Nephron (organoid): ENCODE data around the gene YWHAH.
"Not testable (repeated sequence)": the region's sequence is repeated elsewhere in the genome, so short reads cannot be mapped to it uniquely, and the experiment has no call there.

Experiments
- H3K27ac Mint-ChIP-seq, 3 experiments: 2 replicates each; pipeline ENCODE4 v1.8.0; 2020; ENCODE audit warnings: mixed read lengths in 3 of 3, mild to moderate bottlenecking in 2 of 3, moderate library complexity in 1 of 3
- H3K27me3 Mint-ChIP-seq: 2 replicates; pipeline ENCODE4 v1.8.0; 2021; ENCODE audit warnings: low read depth, mild to moderate bottlenecking, moderate library complexity, mixed read lengths
- H3K36me3 Mint-ChIP-seq: 2 replicates; pipeline ENCODE4 v1.8.0; 2020; ENCODE audit warnings: low read depth, mixed read lengths
- H3K4me1 Mint-ChIP-seq: 2 replicates; pipeline ENCODE4 v1.8.0; 2020; ENCODE audit warnings: mixed read lengths
- H3K4me3 Mint-ChIP-seq, 3 experiments: 2 replicates each; pipeline ENCODE4 v1.8.0; 2020; ENCODE audit warnings: mild to moderate bottlenecking in 3 of 3, mixed read lengths in 3 of 3, moderate library complexity in 2 of 3
- H3K9me3 Mint-ChIP-seq: 2 replicates; pipeline ENCODE4 v1.8.0; 2020; ENCODE audit warnings: mixed read lengths
- TF ChIP-seq, protein P1 (sequence below), 3 experiments: fragments of 200-600 bp; sonication (generic); IDR thresholded peaks; one replicate each; pipeline ENCODE4 v1.5.0; 2021; ENCODE audit warnings: antibody characterized with exemption in 3 of 3; ENCODE audit not compliant: unreplicated experiment in 3 of 3

Gene YWHAH

DNA sequence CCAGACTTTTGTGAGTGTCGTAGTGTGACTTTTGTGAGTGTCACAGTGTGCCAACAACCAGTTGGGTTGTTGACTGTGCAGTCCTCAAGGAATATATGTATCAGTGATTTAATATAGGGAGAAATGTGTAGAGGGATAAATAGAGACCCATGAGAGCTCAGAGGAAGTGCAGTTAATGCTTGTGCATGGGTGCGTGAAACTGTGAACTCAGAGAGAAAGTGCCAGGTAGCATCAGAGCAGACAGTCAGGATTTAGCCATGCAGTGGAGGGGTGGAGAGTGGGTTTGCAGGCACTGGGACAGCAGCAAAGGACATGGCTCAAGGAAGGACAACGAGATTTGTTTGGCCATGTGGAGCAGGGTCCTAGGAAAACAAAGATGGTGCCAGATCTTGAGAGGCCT, 33.6 kb downstream of the YWHAH start:
- no peaks in the 10 kb centered on the region for H3K4me1 Mint-ChIP-seq

DNA sequence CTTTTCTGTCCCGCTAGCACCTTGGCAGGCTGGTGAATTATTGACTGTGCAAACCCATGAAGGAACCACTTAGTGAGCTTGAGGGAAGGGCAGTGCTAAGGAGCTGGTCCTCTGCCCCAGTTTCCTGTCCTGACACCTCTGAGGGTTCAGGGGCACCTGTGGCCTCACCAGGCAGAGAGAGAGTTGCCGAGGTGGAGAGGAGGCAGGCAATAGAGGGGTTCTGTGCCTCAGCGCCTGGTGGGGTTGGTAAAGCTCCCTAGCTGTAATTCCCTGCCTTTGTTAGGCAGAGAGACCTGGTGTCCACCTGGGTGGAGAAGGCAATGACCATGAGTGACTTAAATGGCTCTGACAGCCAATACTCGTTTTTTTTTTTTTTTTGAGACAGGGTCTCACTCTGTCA, 36.3 kb downstream of the YWHAH start:
- Mint-ChIP-seq H3K9me3 (no peaks in the 10 kb centered on the region), H3K27me3 (peaks cover 4% of the 10 kb centered on the region), H3K4me3 (no peak overlapping the region), H3K4me1 (peaks cover 5% of the 10 kb centered on the region), H3K27ac (no peak overlapping the region), H3K36me3 (no peaks in the 10 kb centered on the region)
- TF ChIP-seq, protein P1, sequence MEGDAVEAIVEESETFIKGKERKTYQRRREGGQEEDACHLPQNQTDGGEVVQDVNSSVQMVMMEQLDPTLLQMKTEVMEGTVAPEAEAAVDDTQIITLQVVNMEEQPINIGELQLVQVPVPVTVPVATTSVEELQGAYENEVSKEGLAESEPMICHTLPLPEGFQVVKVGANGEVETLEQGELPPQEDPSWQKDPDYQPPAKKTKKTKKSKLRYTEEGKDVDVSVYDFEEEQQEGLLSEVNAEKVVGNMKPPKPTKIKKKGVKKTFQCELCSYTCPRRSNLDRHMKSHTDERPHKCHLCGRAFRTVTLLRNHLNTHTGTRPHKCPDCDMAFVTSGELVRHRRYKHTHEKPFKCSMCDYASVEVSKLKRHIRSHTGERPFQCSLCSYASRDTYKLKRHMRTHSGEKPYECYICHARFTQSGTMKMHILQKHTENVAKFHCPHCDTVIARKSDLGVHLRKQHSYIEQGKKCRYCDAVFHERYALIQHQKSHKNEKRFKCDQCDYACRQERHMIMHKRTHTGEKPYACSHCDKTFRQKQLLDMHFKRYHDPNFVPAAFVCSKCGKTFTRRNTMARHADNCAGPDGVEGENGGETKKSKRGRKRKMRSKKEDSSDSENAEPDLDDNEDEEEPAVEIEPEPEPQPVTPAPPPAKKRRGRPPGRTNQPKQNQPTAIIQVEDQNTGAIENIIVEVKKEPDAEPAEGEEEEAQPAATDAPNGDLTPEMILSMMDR (IDR thresholded peaks at IDR 0.05; ENCODE audit: unreplicated experiment in 3 of 3), result no peak

More for the DNA sequence above, 33.6 kb downstream of the YWHAH start:
- Mint-ChIP-seq H3K9me3 (no peaks in the 10 kb centered on the region), H3K36me3 (no peaks in the 10 kb centered on the region), H3K4me3 (no peak overlapping the region), H3K27ac (peak overlapping the region in 2 of 3 experiments; percentile 2 to 10), H3K27me3 (peaks cover 4% of the 10 kb centered on the region)
- TF ChIP-seq, protein P1 (IDR thresholded peaks at IDR 0.05; ENCODE audit: unreplicated experiment in 3 of 3), result no peak

DNA sequence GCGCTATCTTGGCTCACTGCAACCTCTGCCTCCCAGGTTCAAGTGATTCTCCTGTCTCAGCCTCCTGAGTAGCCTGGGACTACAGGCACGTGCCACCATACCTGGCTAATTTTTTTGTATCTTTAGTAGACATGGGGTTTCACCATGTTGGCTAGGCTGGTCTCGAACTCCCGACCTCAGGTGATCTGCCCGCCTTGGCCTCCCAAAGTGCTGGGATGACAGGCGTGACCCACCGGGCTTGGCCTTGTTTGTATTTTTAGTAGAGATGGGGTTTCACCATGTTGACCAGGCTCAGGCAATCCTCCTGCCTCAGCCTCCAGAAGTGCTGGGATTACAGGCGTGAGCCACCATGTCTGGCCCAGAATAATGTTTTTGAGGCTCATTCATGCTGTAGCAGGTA, 37.6 kb downstream of the YWHAH start:
- not testable (repeated sequence) for H3K27ac Mint-ChIP-seq, H3K4me3 Mint-ChIP-seq, H3K27me3 Mint-ChIP-seq, H3K4me1 Mint-ChIP-seq, H3K9me3 Mint-ChIP-seq, H3K36me3 Mint-ChIP-seq

DNA sequence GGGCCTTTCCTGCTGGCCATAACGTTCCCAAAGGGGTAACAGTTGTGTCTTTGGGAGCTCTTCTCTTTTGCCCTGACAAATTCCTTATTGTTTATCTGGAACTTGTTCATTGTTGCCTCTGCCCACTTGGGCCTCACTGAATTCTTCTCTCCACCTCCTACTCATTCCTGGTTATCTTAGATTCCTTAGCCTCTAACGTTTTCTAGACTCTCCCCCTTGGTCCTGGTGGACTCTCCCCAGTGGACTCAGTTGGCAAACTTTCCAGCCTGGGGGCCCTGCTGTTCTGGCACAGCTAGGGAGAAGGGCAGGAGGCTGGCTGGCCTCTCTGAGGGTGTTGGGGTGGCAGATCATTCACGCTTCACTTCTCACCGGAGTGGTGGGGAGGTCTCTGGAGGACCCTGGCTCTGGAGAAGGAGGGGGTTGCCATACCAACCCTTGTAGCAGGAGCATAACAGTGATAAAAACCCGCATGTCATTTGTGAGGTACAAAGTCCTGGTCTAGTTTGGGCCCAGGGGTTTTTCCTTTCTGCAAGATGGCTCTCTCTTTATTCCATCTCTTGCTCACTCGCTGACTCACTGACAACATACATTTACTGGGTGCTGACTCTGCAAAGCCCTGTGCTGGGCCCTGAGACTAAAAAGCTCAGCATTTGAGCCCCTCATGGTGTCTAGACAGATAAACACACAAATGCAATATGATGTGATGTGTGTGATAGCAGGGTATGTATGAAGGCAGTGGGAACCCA, 39.7 kb downstream of the YWHAH start:
- peak overlapping the region in 2 of 3 experiments; percentile 15 to 86 for H3K27ac Mint-ChIP-seq
- no peaks in the 10 kb centered on the region for H3K36me3 Mint-ChIP-seq
- TF ChIP-seq, protein P1 (IDR thresholded peaks at IDR 0.05; ENCODE audit: unreplicated experiment in 3 of 3), result no peak
- H3K4me3 Mint-ChIP-seq, result no peak overlapping the region
- H3K4me1 Mint-ChIP-seq, result peaks cover 5% of the 10 kb centered on the region
- no peaks in the 10 kb centered on the region for H3K9me3 Mint-ChIP-seq
- peaks cover 10% of the 10 kb centered on the region for H3K27me3 Mint-ChIP-seq

DNA sequence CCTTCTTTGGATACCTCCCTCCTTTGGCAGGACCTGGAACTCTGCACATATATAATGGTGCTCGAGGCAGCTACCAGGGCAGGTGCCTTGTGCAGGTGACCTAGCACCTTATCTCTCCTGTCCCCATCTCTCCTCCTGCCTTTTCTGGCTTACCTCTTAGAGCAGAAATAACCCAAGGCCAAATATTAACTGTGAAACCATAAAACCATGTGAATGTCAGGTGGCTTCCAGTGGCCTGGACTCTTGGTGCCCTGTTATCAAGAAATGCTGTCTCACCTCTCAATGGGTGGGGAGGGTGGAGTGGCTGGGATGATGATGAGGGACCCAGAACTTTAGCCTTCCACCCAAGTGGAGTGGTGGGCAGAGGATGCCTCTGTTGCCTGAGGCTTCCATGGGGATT, 42.9 kb downstream of the YWHAH start:
- Mint-ChIP-seq H3K27ac (no peak overlapping the region), H3K36me3 (no peaks in the 10 kb centered on the region), H3K4me1 (peaks cover 5% of the 10 kb centered on the region), H3K4me3 (no peak overlapping the region), H3K9me3 (no peaks in the 10 kb centered on the region), H3K27me3 (peaks cover 19% of the 10 kb centered on the region)
- TF ChIP-seq, protein P1 (IDR thresholded peaks at IDR 0.05; ENCODE audit: unreplicated experiment in 3 of 3), result no peak

DNA sequence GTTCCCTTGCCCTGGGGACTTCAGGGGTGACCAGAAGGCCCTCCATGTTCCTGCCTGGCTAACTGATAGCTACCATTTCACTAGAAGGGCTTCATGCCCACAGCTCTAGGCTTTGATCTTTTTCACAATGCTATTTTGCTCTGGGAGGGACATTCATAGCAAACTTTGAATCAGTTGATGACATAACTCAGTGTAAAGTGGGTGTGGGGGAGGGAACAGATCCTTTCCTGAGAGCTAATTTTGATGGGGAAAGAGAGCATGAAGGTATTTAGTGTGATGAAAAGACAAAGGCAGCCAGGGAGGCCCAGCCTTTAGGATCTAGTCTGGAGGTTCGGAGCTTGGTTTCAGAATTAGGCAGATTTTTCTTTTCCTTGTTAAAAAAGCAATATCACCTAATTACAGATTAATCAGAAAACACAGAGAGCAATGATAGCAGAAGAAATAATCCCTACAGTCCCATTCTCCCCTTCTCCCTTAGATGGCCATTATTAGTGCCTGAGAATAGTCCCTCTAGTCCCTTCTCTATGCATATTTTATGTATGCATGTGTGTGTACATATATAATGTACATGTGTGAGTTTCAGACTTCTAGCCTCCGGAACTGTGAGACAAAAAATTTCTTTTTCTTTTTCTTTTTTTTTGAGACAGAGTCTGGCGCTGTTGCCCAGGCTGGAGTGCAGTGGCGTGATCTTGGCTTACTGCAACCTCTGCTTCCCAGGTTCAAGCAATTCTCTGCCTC, 46.9 kb downstream of the YWHAH start:
- Mint-ChIP-seq H3K9me3 (no peaks in the 10 kb centered on the region), H3K27ac (no peak overlapping the region), H3K4me1 (no peaks in the 10 kb centered on the region), H3K27me3 (peaks cover 20% of the 10 kb centered on the region), H3K4me3 (no peak overlapping the region), H3K36me3 (no peaks in the 10 kb centered on the region)
- TF ChIP-seq, protein P1 (IDR thresholded peaks at IDR 0.05; ENCODE audit: unreplicated experiment in 3 of 3), result no peak
